Inflammatory macrophage treated with lipopolysaccharide for 4 hours (primary cell): Measurements from ENCODE around the gene AHCYL1.
"Not testable (repeated sequence)": the region's sequence is repeated elsewhere in the genome, so short reads cannot be mapped to it uniquely, and the experiment has no call there.

ENCODE experiments used
- DNase-seq: peaks from one replicate; pipeline ENCODE4 v3.0.0-alpha.2; 2020

Gene AHCYL1

GRCh38 chr1:109984456-109985246 is at the start of gene AHCYL1:
AHCYL1 (plus strand) TSS chr1:109984765; CDS start chr1:109985053, 288 bp downstream.
- DNase-seq = peak; percentile 100

- no peak for DNase-seq
These were observed 49.1 kb upstream of the AHCYL1 start for GRCh38 chr1:109935451-109935900.

- DNase-seq = no peak
These were observed 46.8 kb upstream of the AHCYL1 start for GRCh38 chr1:109937738-109938137.

- no peak for DNase-seq
These were observed 46.0 kb upstream of the AHCYL1 start for GRCh38 chr1:109938556-109938955.

- no peak for DNase-seq
These were observed 42.1 kb upstream of the AHCYL1 start for GRCh38 chr1:109942434-109942833.

GRCh38 chr1:109944541-109944940 is 40.0 kb upstream of the AHCYL1 start:
- no peak for DNase-seq

GRCh38 chr1:109946511-109946910 is 38.1 kb upstream of the AHCYL1 start:
- peak; percentile 61 for DNase-seq

- DNase-seq = peak; percentile 35
These were observed 36.8 kb upstream of the AHCYL1 start for GRCh38 chr1:109947582-109948284.

- DNase-seq = no peak
These were observed 36.3 kb upstream of the AHCYL1 start for GRCh38 chr1:109948285-109948630.

GRCh38 chr1:109950038-109950437 is 34.5 kb upstream of the AHCYL1 start:
- no peak for DNase-seq

GRCh38 chr1:109950509-109950908 is 34.1 kb upstream of the AHCYL1 start:
- no peak for DNase-seq

- DNase-seq = not testable (repeated sequence)
These were observed 33.1 kb upstream of the AHCYL1 start for GRCh38 chr1:109951501-109951900.

- DNase-seq = peak; percentile 40
These were observed 30.5 kb upstream of the AHCYL1 start for GRCh38 chr1:109954041-109954512.

GRCh38 chr1:109959632-109959973 is 25.0 kb upstream of the AHCYL1 start:
- DNase-seq = no peak

- DNase-seq = no peak
These were observed 24.4 kb upstream of the AHCYL1 start for GRCh38 chr1:109959974-109960744.

GRCh38 chr1:109960745-109961094 is 23.8 kb upstream of the AHCYL1 start:
- no peak for DNase-seq

- DNase-seq = no peak
These were observed 20.7 kb upstream of the AHCYL1 start for GRCh38 chr1:109963864-109964263.

- DNase-seq = peak; percentile 6
These were observed 15.3 kb upstream of the AHCYL1 start for GRCh38 chr1:109969146-109969829.

GRCh38 chr1:109969907-109970306 is 14.7 kb upstream of the AHCYL1 start:
- no peak for DNase-seq

- no peak for DNase-seq
These were observed 13.0 kb upstream of the AHCYL1 start for GRCh38 chr1:109971559-109971958.

- DNase-seq = peak; percentile 63
These were observed 10.4 kb upstream of the AHCYL1 start for GRCh38 chr1:109974191-109974590.

GRCh38 chr1:109975718-109976117 is 8.8 kb upstream of the AHCYL1 start:
- DNase-seq = no peak

GRCh38 chr1:109976762-109977161 is 7.8 kb upstream of the AHCYL1 start:
- no peak for DNase-seq
